HT1080 (cell line): Measurements from ENCODE around the gene NES. TPM values are rescaled to one million over a fixed set of nuclear protein-coding genes. Genes with fewer than 3 reads are reported as not detected.
"Not testable (repeated sequence)": the region's sequence is repeated elsewhere in the genome, so short reads cannot be mapped to it uniquely, and the experiment has no call there.

ENCODE experiments used
- DNase-seq: peaks from one replicate; pipeline ENCODE4 v3.0.0-alpha.2; 2015; ENCODE audit warnings: low read depth
- total RNA-seq: library from RNA; depleted of rRNA; stranded (reverse); fragments of >200 nt; shearing (Covaris generic); gene quantifications from 2 replicates; pipeline ENCODE4 v1.2.3, GENCODE V29; 2014

NES gene
- total RNA-seq, 1 experiment from 2014 or later: 0.03 TPM

DNA sequence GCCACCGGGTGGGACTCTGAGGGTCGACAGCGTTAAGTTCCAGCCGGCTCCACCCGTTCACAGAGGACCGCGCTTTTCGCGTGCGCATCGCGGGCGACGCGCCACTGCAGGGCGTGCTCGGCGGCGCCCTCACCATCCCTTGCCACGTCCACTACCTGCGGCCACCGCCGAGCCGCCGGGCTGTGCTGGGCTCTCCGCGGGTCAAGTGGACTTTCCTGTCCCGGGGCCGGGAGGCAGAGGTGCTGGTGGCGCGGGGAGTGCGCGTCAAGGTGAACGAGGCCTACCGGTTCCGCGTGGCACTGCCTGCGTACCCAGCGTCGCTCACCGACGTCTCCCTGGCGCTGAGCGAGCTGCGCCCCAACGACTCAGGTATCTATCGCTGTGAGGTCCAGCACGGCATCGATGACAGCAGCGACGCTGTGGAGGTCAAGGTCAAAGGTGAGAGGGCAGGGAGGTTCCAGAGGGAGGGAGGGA, 30.4 kb downstream of the NES start:
- DNase-seq: no peak

DNA sequence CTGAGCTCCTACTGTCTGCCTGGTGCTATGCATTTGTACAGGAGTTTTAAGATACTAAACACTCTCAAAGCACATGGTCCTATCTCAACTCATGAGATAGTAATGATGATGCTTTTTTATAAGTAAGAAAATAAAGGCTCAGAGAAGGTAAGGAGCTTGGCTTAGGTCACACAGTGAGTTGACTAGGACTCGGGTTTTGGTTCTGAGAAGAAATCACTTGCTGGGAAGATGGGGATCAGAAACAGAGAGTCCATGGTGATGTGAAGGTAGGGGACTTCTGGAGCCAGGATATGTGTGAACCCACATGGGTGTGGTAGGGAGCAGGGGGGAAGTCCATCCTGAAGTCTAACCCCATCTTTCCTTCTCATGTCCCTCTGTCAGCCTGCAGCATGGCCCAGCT, 31.5 kb downstream of the NES start:
- DNase-seq: no peak

DNA sequence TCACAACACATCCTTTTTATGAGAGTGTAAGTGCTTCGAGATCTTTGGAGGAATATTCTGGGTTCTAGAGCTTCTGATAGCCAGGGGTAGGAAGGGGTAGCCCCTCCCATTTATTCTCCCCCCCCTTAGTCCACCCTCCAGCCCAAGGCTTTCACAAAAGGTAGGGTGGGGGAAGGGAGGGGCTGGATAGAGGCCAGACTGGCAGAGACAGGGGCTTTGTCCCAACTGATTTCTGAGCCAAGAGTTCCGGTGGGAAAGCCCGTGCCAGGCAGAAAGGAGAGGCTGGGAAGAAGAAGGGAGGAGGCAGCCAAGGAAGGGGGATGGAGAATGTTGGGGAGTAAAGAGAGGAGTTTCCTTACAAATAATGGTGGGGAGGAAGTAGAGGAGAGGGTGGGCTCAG, 32.2 kb downstream of the NES start:
- DNase-seq: no peak

DNA sequence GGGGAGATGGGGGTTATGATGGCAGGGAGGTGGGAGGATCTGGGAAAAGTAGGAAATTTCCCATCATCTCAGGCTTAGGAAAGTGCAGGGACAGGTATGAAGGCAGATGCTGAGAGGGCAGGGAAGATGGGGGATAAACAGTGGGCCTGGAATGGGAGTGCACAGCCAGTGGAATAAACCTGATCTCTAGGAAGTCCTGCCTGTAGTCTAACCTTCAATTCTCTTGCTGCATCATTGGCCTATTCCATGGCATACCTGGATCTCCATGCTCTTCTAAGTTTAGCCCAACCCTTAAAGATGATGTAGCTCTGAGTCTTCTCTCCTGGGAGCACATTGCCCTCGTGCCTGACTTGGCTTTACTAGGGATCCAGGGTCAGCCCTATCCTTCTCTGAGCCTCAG, 32.6 kb downstream of the NES start:
- DNase-seq: no peak

DNA sequence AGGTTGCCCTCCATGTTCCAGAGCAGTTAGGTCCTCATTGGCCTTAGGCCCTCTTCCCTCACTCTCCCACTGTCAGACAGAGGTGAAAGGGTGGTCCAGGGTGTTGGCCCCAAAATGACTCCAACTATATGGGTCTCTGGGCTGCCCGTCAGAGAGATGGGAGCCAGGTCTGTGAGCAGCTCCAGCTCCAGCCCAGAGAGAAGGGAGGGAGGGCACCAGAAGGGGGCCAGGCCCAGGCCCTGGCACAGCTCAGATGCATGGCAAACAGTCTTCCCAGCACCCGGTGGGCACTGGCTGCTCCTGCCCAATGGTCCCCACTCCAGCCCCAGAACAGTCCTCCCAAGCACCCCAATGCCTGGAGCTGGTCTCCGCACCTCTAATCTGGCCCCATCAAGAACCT, 33.1 kb downstream of the NES start:
- DNase-seq: no peak

DNA sequence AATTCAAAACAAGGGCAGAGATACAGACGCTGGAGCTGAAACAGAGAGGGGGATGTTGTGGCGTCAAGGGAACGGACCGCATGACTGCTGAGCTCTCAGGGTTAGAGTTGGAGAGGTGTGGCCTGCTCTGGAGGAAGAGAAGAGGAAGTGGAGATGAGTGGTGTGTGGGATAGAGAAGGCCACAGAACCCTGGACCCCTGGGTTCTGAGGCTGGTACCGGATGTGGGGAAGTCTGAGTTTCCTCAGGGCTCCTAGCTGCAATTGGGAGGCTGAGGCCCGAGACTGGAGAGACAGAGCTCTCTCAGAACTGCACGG, 33.5 kb downstream of the NES start:
- no peak for DNase-seq

DNA sequence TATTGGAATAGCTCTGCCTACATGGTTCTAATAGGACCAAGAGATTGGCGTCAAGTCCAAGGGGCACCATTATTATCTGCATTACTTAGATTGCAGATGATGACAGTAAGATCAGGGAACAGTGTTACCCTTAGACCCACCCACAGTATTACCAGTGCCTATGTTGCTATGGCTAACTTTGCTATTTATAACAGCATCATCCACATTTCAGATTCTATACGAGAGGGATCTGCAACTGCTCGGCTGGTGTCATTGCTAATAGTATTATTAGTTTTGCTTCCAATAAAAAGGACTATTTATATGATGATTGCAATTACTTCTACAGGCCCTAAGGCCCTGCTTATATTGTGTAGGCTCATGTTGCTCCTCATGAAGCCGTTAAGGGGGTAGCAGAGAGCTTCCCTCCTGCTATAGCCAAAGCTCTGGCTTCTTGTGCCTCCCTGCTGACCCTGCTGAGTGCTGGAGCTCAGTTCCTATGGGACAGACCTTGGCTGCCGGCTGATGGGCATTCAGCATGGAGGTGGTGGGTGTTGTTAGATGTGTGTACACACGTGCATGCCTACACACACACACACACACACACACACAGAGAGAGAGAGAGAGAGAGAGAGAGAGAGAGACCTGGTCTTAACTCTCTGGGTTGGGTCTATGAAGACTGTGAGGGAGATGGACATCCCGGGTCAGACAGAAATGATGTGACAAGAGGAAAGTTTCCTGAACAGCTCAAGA, 34.0 kb downstream of the NES start:
- DNase-seq: no peak

DNA sequence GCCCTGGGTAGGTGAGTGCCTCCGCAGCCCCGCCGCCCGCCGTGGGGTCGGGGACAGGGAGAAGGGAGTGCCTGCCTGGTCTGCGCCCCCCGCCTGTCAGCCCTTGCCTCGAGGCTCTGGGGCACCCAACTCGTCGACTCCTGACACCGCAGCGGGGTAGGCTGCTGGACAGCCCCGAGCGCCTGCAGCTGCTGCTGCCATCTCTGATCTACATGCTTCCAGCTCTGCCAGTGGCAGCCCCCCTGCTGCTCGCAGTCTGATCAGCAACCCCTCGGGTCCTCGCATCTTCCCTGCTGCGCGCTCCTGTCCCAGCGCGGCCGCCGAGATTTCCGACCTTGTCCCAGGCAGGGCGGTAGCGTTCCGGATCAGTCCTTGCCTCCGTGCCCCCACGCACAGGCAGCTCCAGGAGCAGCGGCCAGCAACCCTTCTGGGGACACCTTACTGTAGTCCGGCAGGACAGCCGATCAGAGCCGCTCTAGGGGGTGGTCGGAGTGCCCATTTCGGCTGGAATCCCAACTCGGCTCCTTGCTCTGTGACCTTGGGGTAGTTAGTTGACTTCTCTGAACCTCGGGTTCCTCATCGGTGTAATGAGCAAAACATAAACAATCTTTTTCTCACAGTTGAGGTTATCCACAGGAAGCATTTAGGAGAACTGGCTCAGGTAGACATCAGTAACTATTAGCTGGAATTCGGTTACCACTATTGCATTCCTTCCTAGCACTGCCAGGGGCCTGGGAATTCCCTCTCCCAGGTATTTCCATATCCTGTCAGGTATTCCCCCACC, 34.8 kb downstream of the NES start:
- no peak for DNase-seq

DNA sequence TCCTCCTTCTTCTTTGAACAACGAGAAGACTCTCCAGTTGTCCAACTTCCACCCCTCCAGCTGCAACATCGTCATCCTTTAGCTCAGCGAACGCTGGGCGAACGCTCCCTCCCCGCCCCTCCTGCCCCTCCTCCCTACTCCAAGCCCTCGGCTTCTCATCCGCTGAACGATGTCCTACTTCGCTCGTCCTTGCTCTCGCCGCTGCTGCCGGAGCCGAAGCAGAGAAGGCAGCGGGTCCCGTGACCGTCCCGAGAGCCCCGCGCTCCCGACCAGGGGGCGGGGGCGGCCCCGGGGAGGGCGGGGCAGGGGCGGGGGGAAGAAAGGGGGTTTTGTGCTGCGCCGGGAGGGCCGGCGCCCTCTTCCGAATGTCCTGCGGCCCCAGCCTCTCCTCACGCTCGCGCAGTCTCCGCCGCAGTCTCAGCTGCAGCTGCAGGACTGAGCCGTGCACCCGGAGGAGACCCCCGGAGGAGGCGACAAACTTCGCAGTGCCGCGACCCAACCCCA, 35.4 kb downstream of the NES start, which contains the start of gene BCAN:
Gene BCAN, plus strand, starts transcription at position 357 of the 504 bp plus-strand sequence. CDS start 3,938 bp downstream, outside the sequence.
- DNase-seq: no peak

DNA sequence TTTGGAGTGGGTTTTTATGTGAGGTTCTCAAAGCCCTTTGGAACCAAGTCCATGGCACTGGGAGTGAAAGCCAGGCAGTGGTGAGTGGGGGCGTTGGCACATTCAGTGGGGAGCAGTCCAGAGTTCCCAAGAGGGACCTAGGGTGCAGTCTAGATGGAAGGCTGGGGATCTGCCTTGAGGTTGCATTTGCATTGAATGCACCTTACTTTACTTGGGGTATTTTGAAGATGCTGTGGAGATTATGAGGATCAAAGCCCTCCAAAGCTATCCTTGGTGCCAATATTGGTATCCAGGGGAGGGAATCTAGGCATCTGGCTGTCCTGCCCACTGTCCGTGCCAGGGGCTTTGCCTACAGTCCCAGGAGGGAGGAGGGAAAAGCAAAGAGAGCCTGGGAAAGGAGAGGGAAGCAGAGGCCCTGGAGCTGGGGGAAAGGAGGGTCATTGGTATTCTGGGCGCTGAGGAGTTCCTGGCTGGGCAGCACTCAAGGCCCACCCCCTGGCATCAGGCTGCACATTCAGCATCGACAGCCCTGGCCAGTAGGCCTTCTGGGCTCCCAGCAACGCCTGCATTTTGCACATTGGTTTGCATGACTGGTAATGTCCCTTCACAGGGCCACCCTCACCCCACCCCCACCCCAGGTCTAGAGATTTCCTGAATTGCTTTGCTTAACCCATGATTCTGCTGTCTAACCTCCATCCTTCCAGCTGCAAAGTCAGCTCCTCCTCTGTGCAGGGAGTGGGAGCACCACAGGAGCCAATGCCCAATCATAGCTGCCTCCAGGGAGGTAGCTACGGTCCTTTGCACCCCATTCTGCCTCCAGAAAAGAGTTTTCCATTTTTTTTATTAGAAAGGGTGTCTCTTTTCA, 36.1 kb downstream of the NES start:
- DNase-seq: no peak

DNA sequence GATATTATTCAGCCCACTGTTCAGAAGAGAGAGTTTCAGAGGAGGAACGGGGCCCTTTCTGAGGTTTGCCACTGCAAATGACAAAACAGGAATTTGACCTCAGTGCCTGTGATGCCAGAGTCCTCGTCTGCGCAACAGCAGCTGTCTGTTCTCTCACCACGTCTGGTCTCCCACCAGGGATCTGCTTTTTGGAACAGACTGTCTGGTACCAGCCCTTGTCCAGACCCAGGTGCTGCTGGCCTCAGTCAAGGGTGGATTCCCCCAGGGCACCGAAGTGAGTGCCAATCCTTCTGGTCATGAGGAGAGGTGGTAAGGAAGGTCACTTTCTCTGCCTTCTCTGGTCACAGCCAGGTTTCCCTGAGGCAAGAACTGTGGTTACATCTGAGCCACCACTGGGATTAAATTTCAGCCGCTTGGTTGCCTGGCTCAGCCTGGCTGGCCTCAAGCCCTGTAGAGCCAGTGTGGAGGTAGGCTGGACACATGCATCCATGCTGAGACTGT, 37.6 kb downstream of the NES start:
- peak; percentile 50 for DNase-seq

DNA sequence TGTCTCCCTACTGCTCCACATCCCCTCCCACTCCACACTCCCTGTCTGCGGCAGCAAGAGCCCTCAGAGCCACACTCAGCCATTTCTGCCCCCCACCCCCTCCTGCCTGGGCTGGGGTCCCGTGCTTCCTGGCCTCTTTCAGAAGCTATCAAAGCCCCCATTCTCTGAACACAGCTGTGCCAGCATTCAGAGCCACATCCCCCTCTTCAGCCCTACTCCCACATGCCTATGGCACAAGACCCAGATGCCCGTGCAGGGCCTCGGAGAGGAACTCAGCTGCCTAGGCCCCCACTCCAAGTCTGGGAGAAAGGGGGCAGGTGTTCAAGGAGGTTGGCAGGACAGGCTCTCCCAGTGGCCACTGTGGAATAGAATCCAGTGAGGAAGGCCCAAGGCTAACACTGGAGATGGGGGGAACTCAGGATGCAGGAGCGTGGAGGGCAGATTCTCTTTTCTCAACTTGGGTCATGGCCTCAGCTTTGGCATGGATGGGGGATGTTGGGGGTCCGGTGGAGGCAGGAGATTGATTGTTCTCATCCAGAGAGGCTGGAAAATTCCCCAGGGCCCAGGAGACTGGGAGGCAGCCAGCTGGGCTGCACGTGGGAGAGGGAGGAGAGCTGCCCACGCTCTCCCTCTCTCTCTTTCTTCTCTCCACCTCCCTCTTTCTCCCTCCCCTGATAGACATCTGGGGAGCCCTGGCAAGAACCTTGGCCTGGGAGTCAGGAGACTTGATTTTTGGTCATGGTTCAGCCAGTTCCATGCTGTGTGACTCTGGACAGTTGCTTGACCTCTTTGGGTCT, 38.8 kb downstream of the NES start:
- DNase-seq: no peak

DNA sequence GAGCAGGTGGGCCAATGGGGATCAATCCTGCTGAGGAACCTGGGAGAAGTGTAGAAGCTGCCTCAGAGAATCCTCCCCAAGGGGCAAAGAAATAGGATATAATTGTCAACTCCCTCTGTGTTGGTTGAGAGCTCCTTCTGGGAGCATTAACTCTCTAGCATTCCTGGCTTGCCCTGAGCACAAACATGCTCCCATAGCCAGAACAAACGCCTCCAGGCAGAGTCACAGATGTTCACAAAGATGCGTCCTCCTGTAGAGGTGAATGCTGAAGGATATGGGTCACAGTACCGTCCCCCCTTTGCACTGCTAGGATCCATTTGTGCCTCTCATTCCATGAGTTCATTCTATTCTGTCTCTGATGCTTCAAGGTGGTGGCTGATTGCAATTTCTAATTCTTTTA, 44.9 kb downstream of the NES start:
- no peak for DNase-seq

DNA sequence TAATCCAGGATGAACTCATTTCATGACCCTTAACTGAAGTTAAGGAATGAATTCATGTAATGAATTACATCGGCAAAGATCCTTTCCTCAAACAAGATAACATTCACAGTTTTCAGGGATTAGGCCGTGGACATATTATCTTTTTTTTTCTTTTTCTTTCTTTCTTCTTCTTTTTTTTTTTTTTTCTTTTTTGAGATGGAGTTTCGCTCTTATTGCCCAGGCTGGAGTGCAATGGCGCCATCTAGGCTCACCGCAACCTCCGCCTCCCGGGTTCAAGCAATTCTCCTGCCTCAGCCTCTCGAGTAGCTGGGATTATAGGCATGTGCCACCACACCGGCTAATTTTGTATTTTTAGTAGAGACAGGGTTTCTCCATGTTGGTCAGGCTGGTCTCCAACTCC, 46.1 kb downstream of the NES start:
- not testable (repeated sequence) for DNase-seq

DNA sequence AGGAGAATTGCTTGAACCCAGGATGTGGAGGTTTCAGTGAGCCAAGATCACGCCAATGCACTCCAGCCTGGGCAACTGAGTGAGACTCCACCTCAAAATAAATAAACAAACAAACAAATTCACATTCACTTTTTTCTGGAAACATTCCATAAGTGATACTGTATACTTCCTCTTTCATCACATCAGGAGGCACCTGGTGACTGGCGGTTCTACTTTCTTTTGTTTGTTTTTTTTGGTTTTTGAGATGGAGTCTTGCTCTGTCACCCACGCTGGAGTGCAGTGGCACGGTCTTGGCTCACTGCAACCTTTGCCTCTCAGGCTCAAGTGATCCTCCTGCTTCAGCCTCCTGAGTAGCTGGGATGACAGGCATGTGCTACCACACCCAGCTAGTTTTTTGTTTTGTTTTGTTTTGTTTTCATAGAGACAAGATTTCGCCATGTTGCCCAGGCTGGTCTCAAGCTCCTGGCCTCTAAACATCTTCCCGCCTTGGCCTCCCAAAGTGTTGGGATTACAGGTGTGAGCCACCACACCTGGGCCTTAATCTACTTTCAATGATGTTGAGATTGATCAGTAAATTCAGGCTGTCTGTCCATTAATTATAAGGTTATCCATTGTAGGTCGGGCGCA, 47.3 kb downstream of the NES start:
- no peak for DNase-seq

DNA sequence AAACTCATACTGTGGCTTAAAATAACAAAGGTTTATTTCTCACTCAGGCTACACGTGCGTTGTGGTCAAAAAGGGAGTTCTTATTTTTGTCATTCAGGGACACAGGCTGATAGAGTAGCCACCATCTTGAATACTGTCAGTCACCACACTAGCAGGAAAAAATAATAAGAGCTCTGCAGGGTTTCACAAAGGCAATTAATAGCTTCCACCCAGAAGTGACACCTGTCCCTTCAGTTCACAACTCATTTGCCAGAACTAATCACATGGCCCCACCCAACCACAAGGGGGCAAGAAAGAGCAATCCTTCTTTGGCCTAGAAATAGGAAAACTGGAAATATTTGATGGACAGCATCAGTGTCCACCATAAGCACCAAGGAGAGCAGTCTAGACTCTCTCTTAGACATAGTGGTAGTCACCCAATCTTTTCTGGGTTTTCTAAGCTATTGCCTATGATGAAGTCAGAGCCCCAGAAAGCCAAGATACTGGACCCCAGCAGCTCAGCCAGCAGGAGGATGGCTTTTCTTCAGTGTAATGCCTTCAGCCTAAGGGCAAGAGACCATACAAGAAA, 49.8 kb downstream of the NES start:
- peak; percentile 55 for DNase-seq

DNA sequence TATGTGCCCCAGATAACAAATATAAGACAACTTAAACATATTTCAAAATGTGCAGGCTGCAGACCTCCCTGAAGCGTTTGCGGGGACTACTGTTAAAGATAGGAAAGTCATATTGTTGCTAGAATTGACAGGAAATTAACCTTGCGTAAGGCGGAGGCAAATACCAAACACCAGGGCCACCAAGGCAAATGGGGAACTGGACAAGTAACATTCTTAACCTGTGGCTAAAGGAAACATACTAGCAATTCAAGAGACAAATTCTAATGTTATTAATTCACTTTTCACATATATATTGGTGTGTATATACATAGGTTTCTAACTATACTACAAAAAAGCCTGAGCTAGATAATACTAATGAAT, 51.1 kb downstream of the NES start:
- DNase-seq: no peak

DNA sequence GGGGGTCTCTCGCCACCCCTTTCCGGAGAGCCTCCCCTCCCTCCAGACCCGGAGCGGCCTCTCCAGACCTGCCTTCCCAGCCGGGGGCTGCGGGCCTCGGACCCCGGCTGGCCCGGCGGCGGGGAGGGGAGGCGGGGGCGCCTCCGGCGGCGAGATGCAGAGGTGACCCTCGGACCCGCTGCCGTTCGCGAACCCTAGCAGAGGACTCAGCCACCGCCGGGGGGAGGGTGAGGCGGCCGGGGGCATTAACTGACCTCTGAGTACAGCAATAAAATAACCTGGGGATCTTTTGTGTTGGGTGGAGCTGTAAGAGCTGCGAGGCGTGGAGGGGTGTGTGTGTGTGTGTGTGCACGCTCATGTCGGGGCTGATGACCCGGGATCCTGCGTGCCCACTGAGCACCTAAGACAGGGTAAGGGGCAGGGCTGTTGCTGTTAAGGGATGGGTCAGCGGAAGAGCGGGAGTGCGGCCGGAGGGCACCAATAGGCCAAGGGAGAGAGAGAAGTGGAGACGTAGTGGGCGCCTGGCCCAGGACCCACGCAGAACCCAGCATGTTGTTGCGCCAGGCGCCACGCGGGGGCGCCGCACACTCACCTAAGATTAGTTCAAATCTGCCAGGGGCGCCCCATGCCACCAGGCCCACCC, 51.6 kb downstream of the NES start:
- no peak for DNase-seq

DNA sequence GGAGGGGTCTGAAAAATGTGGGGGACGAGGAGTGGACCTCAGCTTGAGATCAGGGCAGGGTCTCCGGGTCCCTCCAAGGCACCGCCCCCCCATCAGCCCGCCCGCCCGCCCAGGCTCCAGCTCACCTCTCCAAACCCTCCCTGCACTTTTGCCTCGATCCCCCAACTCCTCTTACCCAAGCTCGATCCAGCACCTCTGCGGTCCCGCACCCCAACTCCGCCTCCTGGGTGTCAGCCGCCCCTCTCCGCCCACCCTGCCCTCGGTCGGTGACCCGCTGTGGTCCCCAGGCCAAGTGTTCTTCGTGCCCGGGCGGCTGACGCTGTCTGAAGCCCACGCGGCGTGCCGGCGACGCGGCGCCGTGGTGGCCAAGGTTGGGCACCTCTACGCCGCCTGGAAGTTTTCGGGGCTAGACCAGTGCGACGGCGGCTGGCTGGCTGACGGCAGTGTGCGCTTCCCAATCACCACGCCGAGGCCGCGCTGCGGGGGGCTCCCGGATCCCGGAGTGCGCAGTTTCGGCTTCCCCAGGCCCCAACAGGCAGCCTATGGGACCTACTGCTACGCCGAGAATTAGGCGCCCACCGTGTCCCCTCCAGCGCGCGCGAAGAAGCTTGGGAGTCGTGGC, 52.3 kb downstream of the NES start:
- DNase-seq: no peak
